ENCODE data around the gene PRR5L.
"Not testable (repeated sequence)": the region's sequence is repeated elsewhere in the genome, so short reads cannot be mapped to it uniquely, and the experiment has no call there.

Gene PRR5L

GRCh38 chr11:36458129-36458915, 162.2 kb downstream of the PRR5L start:
- no peak for FAIRE-seq
- DNase-seq (ENCODE audit: low spot score) = no peak

GRCh38 chr11:36459046-36459445, 163.0 kb downstream of the PRR5L start:
- FAIRE-seq = no peak

GRCh38 chr11:36460220-36460619, 164.1 kb downstream of the PRR5L start:
- FAIRE-seq (no peak), DNase-seq (ENCODE audit: low spot score) (no peak)

More at GRCh38 chr11:36459046-36459445, 163.0 kb downstream of the PRR5L start:
- DNase-seq (ENCODE audit: low spot score) = no peak

- FAIRE-seq = no peak
- no peak for DNase-seq (ENCODE audit: low spot score)
Measured at GRCh38 chr11:36462321-36462720, 166.2 kb downstream of the PRR5L start.

- DNase-seq (ENCODE audit: low spot score) = no peak
- no peak for FAIRE-seq
Measured at GRCh38 chr11:36463781-36464180, 167.7 kb downstream of the PRR5L start.

GRCh38 chr11:36464720-36465119, 168.6 kb downstream of the PRR5L start:
- FAIRE-seq = no peak
- no peak for DNase-seq (ENCODE audit: low spot score)

GRCh38 chr11:36465449-36466163, 169.5 kb downstream of the PRR5L start:
- FAIRE-seq = no peak
- no peak for DNase-seq (ENCODE audit: low spot score)

- no peak for FAIRE-seq
- DNase-seq (ENCODE audit: low spot score) = no peak
Measured at GRCh38 chr11:36467012-36467411, 170.9 kb downstream of the PRR5L start.

GRCh38 chr11:36467916-36468315, 171.8 kb downstream of the PRR5L start:
- FAIRE-seq = no peak

GRCh38 chr11:36469063-36469462, 173.0 kb downstream of the PRR5L start:
- peak; percentile 40 for DNase-seq (ENCODE audit: low spot score)
- no peak for FAIRE-seq

More at GRCh38 chr11:36467916-36468315, 171.8 kb downstream of the PRR5L start:
- DNase-seq (ENCODE audit: low spot score) = no peak

- peak; percentile 85 for DNase-seq (ENCODE audit: low spot score)
- peak; percentile 81 for FAIRE-seq
Measured at GRCh38 chr11:36469881-36470802, 174.1 kb downstream of the PRR5L start.

- DNase-seq (ENCODE audit: low spot score) = no peak
- FAIRE-seq = no peak
Measured at GRCh38 chr11:36471577-36471976, 175.5 kb downstream of the PRR5L start.

- no peak for FAIRE-seq
- no peak for DNase-seq (ENCODE audit: low spot score)
Measured at GRCh38 chr11:36475192-36475591, 179.1 kb downstream of the PRR5L start.

- peak; percentile 37 for DNase-seq (ENCODE audit: low spot score)
- FAIRE-seq = peak; percentile 22
Measured at GRCh38 chr11:36478700-36479329, 182.7 kb downstream of the PRR5L start.

GRCh38 chr11:36480833-36481232, 184.7 kb downstream of the PRR5L start:
- DNase-seq (ENCODE audit: low spot score) = no peak
- no peak for FAIRE-seq

- FAIRE-seq; DNase-seq (ENCODE audit: low spot score): not testable (repeated sequence)
Measured at GRCh38 chr11:36483042-36483441, 187.0 kb downstream of the PRR5L start.

- DNase-seq (ENCODE audit: low spot score) (no peak), FAIRE-seq (no peak)
Measured at GRCh38 chr11:36485298-36486002, 189.4 kb downstream of the PRR5L start.

GRCh38 chr11:36487619-36488018, 191.5 kb downstream of the PRR5L start:
- no peak for DNase-seq (ENCODE audit: low spot score)
- FAIRE-seq = no peak

GRCh38 chr11:36488096-36488495, 192.0 kb downstream of the PRR5L start:
- no peak for DNase-seq (ENCODE audit: low spot score)

GRCh38 chr11:36490026-36490806, 194.1 kb downstream of the PRR5L start:
- no peak for DNase-seq (ENCODE audit: low spot score)
- no peak for FAIRE-seq

More at GRCh38 chr11:36488096-36488495, 192.0 kb downstream of the PRR5L start:
- FAIRE-seq = no peak

Measured in RCC 7860 (cell line).